HG03039 (cell line): ENCODE measurements around the gene FMN2.
"Not testable (repeated sequence)": the region's sequence is repeated elsewhere in the genome, so short reads cannot be mapped to it uniquely, and the experiment has no call there.

Source experiments
- ATAC-seq: cut with Tn5 transposase; IDR thresholded peaks from one replicate; pipeline ENCODE4 v1.9.1; 2021; ENCODE audit warnings: mild to moderate bottlenecking, moderate library complexity; ENCODE audit not compliant: unreplicated experiment

The FMN2 gene

GRCh38 chr1:240134596-240134995 lies 42.9 kb downstream of the FMN2 start:
- ATAC-seq: no peak

GRCh38 chr1:240136402-240136801 lies 44.7 kb downstream of the FMN2 start:
- ATAC-seq: no peak

- ATAC-seq: no peak
Measured at GRCh38 chr1:240138867-240139266, 47.2 kb downstream of the FMN2 start.

- no peak for ATAC-seq
Measured at GRCh38 chr1:240139511-240139910, 47.8 kb downstream of the FMN2 start.

- no peak for ATAC-seq
Measured at GRCh38 chr1:240145120-240145519, 53.4 kb downstream of the FMN2 start.

- no peak for ATAC-seq
Measured at GRCh38 chr1:240148333-240148732, 56.6 kb downstream of the FMN2 start.

- no peak for ATAC-seq
Measured at GRCh38 chr1:240149484-240150094, 57.9 kb downstream of the FMN2 start.

- no peak for ATAC-seq
Measured at GRCh38 chr1:240151136-240151735, 59.6 kb downstream of the FMN2 start.

GRCh38 chr1:240152611-240153297 lies 61.1 kb downstream of the FMN2 start:
- no peak for ATAC-seq

- ATAC-seq: no peak
Measured at GRCh38 chr1:240155605-240156004, 63.9 kb downstream of the FMN2 start.

GRCh38 chr1:240164742-240165141 lies 73.1 kb downstream of the FMN2 start:
- no peak for ATAC-seq

GRCh38 chr1:240169188-240169587 lies 77.5 kb downstream of the FMN2 start:
- ATAC-seq: no peak

GRCh38 chr1:240170266-240170665 lies 78.6 kb downstream of the FMN2 start:
- ATAC-seq: no peak

GRCh38 chr1:240170806-240171205 lies 79.1 kb downstream of the FMN2 start:
- no peak for ATAC-seq

- ATAC-seq: no peak
Measured at GRCh38 chr1:240171907-240172306, 80.2 kb downstream of the FMN2 start.

- ATAC-seq: no peak
Measured at GRCh38 chr1:240173836-240174235, 82.2 kb downstream of the FMN2 start.

GRCh38 chr1:240174734-240175133 lies 83.1 kb downstream of the FMN2 start:
- ATAC-seq: no peak

- no peak for ATAC-seq
Measured at GRCh38 chr1:240178366-240178765, 86.7 kb downstream of the FMN2 start.

- not testable (repeated sequence) for ATAC-seq
Measured at GRCh38 chr1:240184682-240185081, 93.0 kb downstream of the FMN2 start.

GRCh38 chr1:240188139-240188538 lies 96.5 kb downstream of the FMN2 start:
- no peak for ATAC-seq

GRCh38 chr1:240189386-240189989 lies 97.8 kb downstream of the FMN2 start:
- ATAC-seq: no peak

- ATAC-seq: no peak
Measured at GRCh38 chr1:240190881-240191401, 99.3 kb downstream of the FMN2 start.
